ENCODE measurements around the gene UBE2G2. TPM values are rescaled to one million over a fixed set of nuclear protein-coding genes. Genes with fewer than 3 reads are reported as not detected.

The UBE2G2 gene
- polyA plus RNA-seq, 1 donor (not counting 4 experiments of a cell fraction or from before 2014, with no cell fraction given) = 106 TPM

- H3K9me1 ChIP-seq (ENCODE audit: control insufficient read depth, extremely low read depth, insufficient read depth, low read length) = no peaks in the 10 kb centered on the region
- no peak overlapping the region for H3K27ac ChIP-seq (ENCODE audit: control insufficient read depth, insufficient read depth, low read length)
- H3K27me3 ChIP-seq (ENCODE audit: control insufficient read depth, extremely low read depth, insufficient read depth, low read length) = no peaks in the 10 kb centered on the region
- no peaks in the 10 kb centered on the region for H3K9me3 ChIP-seq (ENCODE audit: control insufficient read depth, low read depth, low read length)
- no peak overlapping the region for H3K4me3 ChIP-seq (ENCODE audit: control insufficient read depth in 2 of 3, extremely low read depth in 1 of 3, insufficient read depth in 2 of 3, low read depth in 1 of 3, low read length in 3 of 3)
- no peak overlapping the region for H3K4me2 ChIP-seq (ENCODE audit: control insufficient read depth, extremely low read depth, insufficient read depth, low read depth, low read length)
- H3K36me3 ChIP-seq (ENCODE audit: control insufficient read depth in 2 of 2, extremely low read depth in 1 of 2, insufficient read depth in 2 of 2, low read length in 2 of 2) = peaks cover 28 to 45% of the 10 kb centered on the region in 2 experiments
- dilution Hi-C loops (cut with MboI; ENCODE audit: extremely low pct_ligation_motif_present, low sequenced_read_pairs) = no loop called here
- no peak for DNase-seq (ENCODE audit: low read depth, low spot score)
- no peak for TF ChIP-seq CTCF (optimal IDR thresholded peaks at IDR 0.05 in 1 of 3, IDR thresholded peaks at IDR 0.05 in 1 of 3, conservative IDR thresholded peaks at IDR 0.05 in 1 of 3; ENCODE audit: extremely low read depth in 1 of 3, insufficient read depth in 2 of 3, low read length in 3 of 3)
- no peak for TF ChIP-seq EZH2 (IDR thresholded peaks at IDR 0.05; ENCODE audit: low read length)
- peaks cover 5% of the 10 kb centered on the region for H4K20me1 ChIP-seq (ENCODE audit: control insufficient read depth, extremely low read depth, insufficient read depth, low read length)
- FAIRE-seq = no peak
- H2AFZ ChIP-seq (ENCODE audit: control insufficient read depth, low read length) = no peak overlapping the region
- peaks cover 23% of the 10 kb centered on the region for H3K79me2 ChIP-seq (ENCODE audit: control insufficient read depth, insufficient read depth, low read length)
- H3K4me1 ChIP-seq (ENCODE audit: control insufficient read depth, extremely low read depth, insufficient read depth, low read length) = peaks cover 5% of the 10 kb centered on the region
- H3K9ac ChIP-seq (ENCODE audit: control insufficient read depth, extremely low read depth, insufficient read depth, low read length) = no peak overlapping the region
Measured at GRCh38 chr21:44805859-44806258, 4.2 kb upstream of the UBE2G2 start.

- H3K4me2 ChIP-seq (ENCODE audit: control insufficient read depth, extremely low read depth, insufficient read depth, low read depth, low read length) = no peak overlapping the region
- H3K4me3 ChIP-seq (ENCODE audit: control insufficient read depth in 2 of 3, extremely low read depth in 1 of 3, insufficient read depth in 2 of 3, low read depth in 1 of 3, low read length in 3 of 3) = no peak overlapping the region
- no peak overlapping the region for H2AFZ ChIP-seq (ENCODE audit: control insufficient read depth, low read length)
- dilution Hi-C loops (cut with MboI; ENCODE audit: extremely low pct_ligation_motif_present, low sequenced_read_pairs) = no loop called here
- peaks cover 12% of the 10 kb centered on the region for H3K4me1 ChIP-seq (ENCODE audit: control insufficient read depth, extremely low read depth, insufficient read depth, low read length)
- H3K79me2 ChIP-seq (ENCODE audit: control insufficient read depth, insufficient read depth, low read length) = peaks cover 24% of the 10 kb centered on the region
- H4K20me1 ChIP-seq (ENCODE audit: control insufficient read depth, extremely low read depth, insufficient read depth, low read length) = peaks cover 9% of the 10 kb centered on the region
- TF ChIP-seq EZH2 (IDR thresholded peaks at IDR 0.05; ENCODE audit: low read length) = no peak
- TF ChIP-seq CTCF (optimal IDR thresholded peaks at IDR 0.05 in 1 of 3, IDR thresholded peaks at IDR 0.05 in 1 of 3, conservative IDR thresholded peaks at IDR 0.05 in 1 of 3; ENCODE audit: extremely low read depth in 1 of 3, insufficient read depth in 2 of 3, low read length in 3 of 3) = no peak
- FAIRE-seq (no peak), DNase-seq (ENCODE audit: low read depth, low spot score) (no peak)
- H3K27ac ChIP-seq (ENCODE audit: control insufficient read depth, insufficient read depth, low read length) = no peak overlapping the region
- no peak overlapping the region for H3K9ac ChIP-seq (ENCODE audit: control insufficient read depth, extremely low read depth, insufficient read depth, low read length)
- no peaks in the 10 kb centered on the region for H3K9me1 ChIP-seq (ENCODE audit: control insufficient read depth, extremely low read depth, insufficient read depth, low read length)
- no peaks in the 10 kb centered on the region for H3K27me3 ChIP-seq (ENCODE audit: control insufficient read depth, extremely low read depth, insufficient read depth, low read length)
- H3K36me3 ChIP-seq (ENCODE audit: control insufficient read depth in 2 of 2, extremely low read depth in 1 of 2, insufficient read depth in 2 of 2, low read length in 2 of 2) = peaks cover 27 to 40% of the 10 kb centered on the region in 2 experiments
- H3K9me3 ChIP-seq (ENCODE audit: control insufficient read depth, low read depth, low read length) = no peaks in the 10 kb centered on the region
Measured at GRCh38 chr21:44805226-44805625, 3.6 kb upstream of the UBE2G2 start.
